ENCODE results near the gene KLHL35.

The KLHL35 gene

DNA sequence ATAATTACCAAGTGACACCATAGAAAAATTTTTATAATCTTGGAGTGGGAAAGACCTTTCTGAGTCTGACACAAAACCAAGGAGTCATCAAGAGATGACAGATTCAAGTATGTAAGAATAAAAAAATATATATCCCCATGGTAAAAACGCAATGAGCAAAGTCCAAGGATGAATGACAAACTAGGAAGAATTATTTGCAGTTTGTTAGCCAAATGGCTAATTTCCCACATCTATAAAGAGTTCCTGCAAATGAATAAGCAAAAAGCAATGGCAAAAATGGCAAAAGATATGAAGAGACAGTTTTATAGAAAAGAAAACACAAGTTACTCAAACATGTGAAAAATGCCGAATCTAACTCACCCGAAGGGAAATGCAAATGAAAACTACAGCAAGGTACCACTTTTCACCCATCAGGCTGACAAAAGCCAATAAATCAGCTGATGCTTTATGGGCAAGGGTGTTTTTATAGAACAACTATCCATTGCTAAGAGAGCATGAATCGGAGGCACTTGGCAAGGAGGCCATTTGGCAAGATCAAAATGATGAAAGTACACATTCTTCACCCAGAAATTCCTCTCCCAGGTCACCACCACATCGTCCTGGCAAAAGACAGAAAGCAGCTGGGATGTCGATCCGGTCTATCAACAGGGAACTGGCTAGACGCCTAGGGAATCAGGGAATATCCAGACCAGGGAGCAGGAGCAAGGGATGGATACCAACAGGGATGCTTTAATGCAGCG is 21.1 kb upstream of the KLHL35 start:
- peak overlapping the region; percentile 7; the same call in 1 of the 2 replicates for H3K27ac ChIP-seq
- no peak for TF ChIP-seq CTCF (conservative IDR thresholded peaks at IDR 0.05)

DNA sequence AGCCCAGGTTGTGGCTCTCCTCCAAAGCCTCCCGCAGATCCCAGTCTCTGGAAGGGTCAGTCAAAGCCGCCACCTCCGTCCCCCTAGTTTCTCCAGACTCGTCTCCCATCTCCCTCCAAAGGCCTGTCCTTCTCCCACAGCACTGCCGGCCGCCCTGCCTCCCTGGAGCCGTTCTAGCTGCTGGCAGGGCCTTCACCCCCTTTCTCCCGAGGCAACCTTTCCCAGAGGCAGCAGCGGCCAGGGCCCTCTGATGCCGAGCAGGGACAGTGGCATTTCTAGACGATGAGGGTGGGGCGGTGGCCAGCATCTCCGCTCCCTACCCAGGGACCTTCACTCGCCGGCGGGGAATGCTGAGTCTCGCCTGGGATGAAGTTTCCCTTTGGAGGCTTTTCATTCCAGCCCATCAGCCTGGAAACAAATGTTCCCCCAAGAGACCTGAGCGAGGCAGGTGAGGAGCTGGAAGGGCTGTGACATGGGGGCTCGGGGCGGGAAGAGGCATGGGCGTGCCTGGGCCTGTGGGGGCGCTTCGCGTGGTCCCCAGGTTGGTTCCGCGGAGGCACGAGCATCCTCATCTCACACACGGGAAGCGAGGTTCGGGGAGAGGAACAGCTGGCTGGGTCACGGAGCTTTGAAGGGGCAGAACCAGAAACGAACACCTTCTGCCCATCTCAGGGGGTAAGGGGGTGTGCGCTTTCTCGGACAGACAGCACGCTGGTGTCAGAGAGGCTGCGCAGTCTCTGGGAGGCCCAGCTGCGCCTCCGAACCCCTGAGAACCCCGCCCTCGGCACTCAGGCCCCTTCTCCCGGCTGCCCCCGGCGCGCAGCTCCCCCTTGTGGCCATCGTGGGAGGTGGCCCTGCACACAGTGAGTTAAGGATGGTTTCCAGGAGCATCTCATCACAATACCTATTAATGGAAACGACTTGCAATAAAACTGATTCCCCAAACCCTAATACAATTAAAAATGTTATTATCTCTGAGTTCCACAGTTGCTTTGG is 18.1 kb upstream of the KLHL35 start:
- TF ChIP-seq CTCF (conservative IDR thresholded peaks at IDR 0.05): peak; percentile 89

DNA sequence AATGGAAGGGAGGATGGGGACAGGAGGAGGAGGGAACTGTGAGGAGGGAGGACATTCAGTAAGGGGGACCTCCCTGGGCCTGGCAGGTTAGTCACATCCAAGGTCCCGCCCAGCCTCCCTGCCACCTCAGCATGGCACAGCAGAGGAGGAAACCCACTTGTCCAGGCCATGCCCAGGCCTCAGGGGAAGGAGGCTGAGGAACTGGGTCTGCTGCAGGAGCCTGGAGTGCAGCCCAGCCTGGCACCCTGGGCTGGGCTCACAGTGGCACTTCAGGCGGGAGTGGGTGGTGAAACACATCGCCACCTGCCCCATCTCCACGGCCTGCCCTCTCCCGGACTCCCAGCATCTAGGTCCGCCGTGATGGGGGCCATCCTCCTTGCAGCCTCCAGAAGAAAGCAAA is 17.2 kb upstream of the KLHL35 start:
- no peak overlapping the region for H3K27ac ChIP-seq
- TF ChIP-seq CTCF (conservative IDR thresholded peaks at IDR 0.05): no peak

More for the DNA sequence above, 18.1 kb upstream of the KLHL35 start:
- no peak overlapping the region for H3K27ac ChIP-seq

GRCh38 chr11:75449776-75450175 is 16.8 kb upstream of the KLHL35 start:
- TF ChIP-seq CTCF (conservative IDR thresholded peaks at IDR 0.05): no peak
- H3K27ac ChIP-seq: no peak overlapping the region

DNA sequence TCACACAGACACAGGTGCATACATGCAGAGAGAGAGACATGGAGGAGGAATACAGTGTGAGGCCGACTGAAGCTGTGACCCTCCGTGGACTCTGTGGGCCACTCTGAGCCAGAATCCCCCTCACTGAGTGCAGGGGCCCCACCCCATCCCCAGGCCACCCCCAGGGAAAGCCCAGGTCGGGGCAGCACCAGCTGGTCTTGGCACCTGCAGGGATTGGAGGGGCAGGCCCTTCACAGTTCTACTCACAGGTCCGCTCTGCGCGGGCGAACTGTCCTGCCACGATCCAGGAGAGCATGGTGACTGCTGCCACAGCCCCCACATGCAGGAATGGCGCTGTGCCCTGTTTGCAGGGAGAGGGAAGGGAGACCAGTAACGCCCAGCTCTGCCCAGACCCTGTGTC is 16.3 kb upstream of the KLHL35 start:
- H3K27ac ChIP-seq: no peak overlapping the region
- TF ChIP-seq CTCF (conservative IDR thresholded peaks at IDR 0.05): no peak

- H3K27ac ChIP-seq: no peak overlapping the region
- TF ChIP-seq CTCF (conservative IDR thresholded peaks at IDR 0.05): no peak
Measured at GRCh38 chr11:75447415-75447814, 14.4 kb upstream of the KLHL35 start.

- TF ChIP-seq CTCF (conservative IDR thresholded peaks at IDR 0.05): peak; percentile 93
- H3K27ac ChIP-seq: no peak overlapping the region
Measured at GRCh38 chr11:75445315-75445953, 12.4 kb upstream of the KLHL35 start.
